Caco-2 (cell line): ENCODE measurements around the gene SIRT3. TPM values are rescaled to one million over a fixed set of nuclear protein-coding genes. Genes with fewer than 3 reads are reported as not detected.

Experiments
- BruUV-seq: library from RNA; stranded (reverse); fragments of 400-500 nt; replicated peaks from 2 replicates; lab custom pipeline; 2021; lab: Mats Ljungman, UMichigan
- CTCF ChIA-PET: fragments of 300-600 bp; sonication (Branson Sonifier 250); formaldehyde crosslinking; loops from one replicate; lab custom pipeline; 2022; ENCODE audit warnings: antibody characterized with exemption; lab: Charles Lee
- POLR2A ChIA-PET: fragments of 300-600 bp; sonication (Branson Sonifier 250); formaldehyde crosslinking; loops from one replicate; lab custom pipeline; 2022; ENCODE audit warnings: antibody characterized with exemption; lab: Charles Lee
- DNase-seq, 2 experiments: peaks; one replicate each; pipeline versions ENCODE4 v3.0.0 to v3.0.0-alpha.2; 2020 to 2022
- H3K27me3 ChIP-seq: replicated peaks from 2 replicates; pipeline ENCODE4 v1.6.0; 2011; ENCODE audit warnings: low read length; ENCODE audit not compliant: control insufficient read depth, insufficient read depth
- H3K36me3 ChIP-seq: 2 replicates; pipeline ENCODE4 v1.5.1; 2011; ENCODE audit warnings: low read length; ENCODE audit not compliant: control insufficient read depth, insufficient read depth
- H3K4me1 ChIP-seq: fragments of 250-450 bp; sonication (Bioruptor Pico); 2 replicates; pipeline ENCODE4 v1.5.1; 2020; ENCODE audit warnings: mild to moderate bottlenecking
- H3K4me3 ChIP-seq: 2 replicates; pipeline ENCODE4 v1.5.1; 2011; ENCODE audit warnings: low read depth, mild to moderate bottlenecking, control low read depth, low read length
- H3K9me3 ChIP-seq: fragments of 250-450 bp; sonication (Bioruptor Pico); 2 replicates; pipeline ENCODE4 v1.5.1; 2020; ENCODE audit warnings: mild to moderate bottlenecking, moderate library complexity
- H3K27ac Mint-ChIP-seq: one replicate; pipeline ENCODE4 v1.8.0; 2022; ENCODE audit warnings: mixed read lengths; ENCODE audit not compliant: unreplicated experiment
- H3K27me3 Mint-ChIP-seq: one replicate; pipeline ENCODE4 v1.8.0; 2022; ENCODE audit warnings: mixed read lengths; ENCODE audit not compliant: insufficient read depth, unreplicated experiment
- H3K36me3 Mint-ChIP-seq: one replicate; pipeline ENCODE4 v1.8.0; 2022; ENCODE audit warnings: mild to moderate bottlenecking, mixed read lengths; ENCODE audit not compliant: insufficient read depth, unreplicated experiment
- H3K4me1 Mint-ChIP-seq: one replicate; pipeline ENCODE4 v1.8.0; 2022; ENCODE audit warnings: low read depth, mixed read lengths; ENCODE audit not compliant: unreplicated experiment
- H3K4me3 Mint-ChIP-seq: one replicate; pipeline ENCODE4 v1.8.0; 2022; ENCODE audit warnings: mild to moderate bottlenecking, moderate library complexity, mixed read lengths; ENCODE audit not compliant: unreplicated experiment
- H3K9me3 Mint-ChIP-seq: one replicate; pipeline ENCODE4 v1.8.0; 2022; ENCODE audit warnings: mixed read lengths; ENCODE audit not compliant: unreplicated experiment
- CTCF ChIP-seq, 2 experiments: fragments of 200-600 bp in 1 of 2; IDR thresholded peaks; 1 replicate in 1 of 2; 2 replicates in 1 of 2; pipeline versions ENCODE4 v1.5.1 to v1.8.0; 2011 to 2022; ENCODE audit warnings: antibody characterized with exemption in 1 of 2, control low read depth in 1 of 2, inconsistent platforms in 1 of 2, low read depth in 1 of 2, low read length in 1 of 2, mild to moderate bottlenecking in 1 of 2, moderate library complexity in 1 of 2; ENCODE audit not compliant: insufficient read depth in 1 of 2, severe bottlenecking in 1 of 2, unreplicated experiment in 1 of 2
- intact Hi-C: fragments of 100-400 bp; cut with micrococcal nuclease; formaldehyde crosslinking; loops from one replicate; pipeline ENCODE4 v1.10.0; 2022; ENCODE audit not compliant: unreplicated experiment
- total RNA-seq: library from RNA; stranded (reverse); gene quantifications from 2 replicates; pipeline ENCODE4 v1.2.3, GENCODE V29; 2022

SIRT3 gene
- total RNA-seq, 1 experiment from 2014 or later: 24.6 TPM

GRCh38 chr11:225734-226453, 10.2 kb downstream of the SIRT3 start:
- ChIA-PET POLR2A (no interaction called here), CTCF (no interaction called here)
- Histone ChIP-seq H3K27me3 (no peaks in the 10 kb centered on the region), H3K4me3 (no peak overlapping the region), H3K36me3 (no peaks in the 10 kb centered on the region), H3K9me3 (no peaks in the 10 kb centered on the region), H3K4me1 (no peaks in the 10 kb centered on the region)
- H3K27me3 Mint-ChIP-seq: no peaks in the 10 kb centered on the region
- intact Hi-C loops: no loop called here
- no peak overlapping the region for H3K27ac Mint-ChIP-seq
- no TSS peak for BruUV-seq
- H3K4me3 Mint-ChIP-seq: no peak overlapping the region
- DNase-seq: no peak
- TF ChIP-seq CTCF (IDR thresholded peaks at IDR 0.05; ENCODE audit: insufficient read depth in 1 of 2, low read depth in 1 of 2, low read length in 1 of 2, severe bottlenecking in 1 of 2, unreplicated experiment in 1 of 2): no peak
- H3K36me3 Mint-ChIP-seq: peaks cover 6% of the 10 kb centered on the region
- H3K4me1 Mint-ChIP-seq: no peaks in the 10 kb centered on the region
- H3K9me3 Mint-ChIP-seq: no peaks in the 10 kb centered on the region

- no peak for DNase-seq
- no peak overlapping the region for H3K4me3 Mint-ChIP-seq
- Histone ChIP-seq H3K27me3 (no peaks in the 10 kb centered on the region), H3K4me3 (no peak overlapping the region), H3K4me1 (no peaks in the 10 kb centered on the region), H3K36me3 (no peaks in the 10 kb centered on the region), H3K9me3 (no peaks in the 10 kb centered on the region)
- H3K4me1 Mint-ChIP-seq: no peaks in the 10 kb centered on the region
- no peaks in the 10 kb centered on the region for H3K9me3 Mint-ChIP-seq
- intact Hi-C loops: no loop called here
- no peak overlapping the region for H3K27ac Mint-ChIP-seq
- ChIA-PET POLR2A (no interaction called here), CTCF (no interaction called here)
- no peak for TF ChIP-seq CTCF (IDR thresholded peaks at IDR 0.05; ENCODE audit: insufficient read depth in 1 of 2, low read depth in 1 of 2, low read length in 1 of 2, severe bottlenecking in 1 of 2, unreplicated experiment in 1 of 2)
- H3K27me3 Mint-ChIP-seq: no peaks in the 10 kb centered on the region
- no TSS peak for BruUV-seq
- H3K36me3 Mint-ChIP-seq: peaks cover 6% of the 10 kb centered on the region
These were observed 11.7 kb downstream of the SIRT3 start for GRCh38 chr11:224424-224823.

- ChIA-PET CTCF (no interaction called here), POLR2A (no interaction called here)
- H3K27ac Mint-ChIP-seq: no peak overlapping the region
- no peaks in the 10 kb centered on the region for H3K27me3 ChIP-seq
- TF ChIP-seq CTCF (IDR thresholded peaks at IDR 0.05; ENCODE audit: insufficient read depth in 1 of 2, low read depth in 1 of 2, low read length in 1 of 2, severe bottlenecking in 1 of 2, unreplicated experiment in 1 of 2): no peak
- no peaks in the 10 kb centered on the region for H3K36me3 ChIP-seq
- no TSS peak for BruUV-seq
- H3K36me3 Mint-ChIP-seq: peaks cover 6% of the 10 kb centered on the region
- no peak for DNase-seq
- no peaks in the 10 kb centered on the region for H3K9me3 ChIP-seq
- no peaks in the 10 kb centered on the region for H3K4me1 ChIP-seq
- no peak overlapping the region for H3K4me3 ChIP-seq
- intact Hi-C loops: no loop called here
- no peaks in the 10 kb centered on the region for H3K4me1 Mint-ChIP-seq
- no peaks in the 10 kb centered on the region for H3K27me3 Mint-ChIP-seq
- no peak overlapping the region for H3K4me3 Mint-ChIP-seq
- H3K9me3 Mint-ChIP-seq: no peaks in the 10 kb centered on the region
These were observed 12.3 kb downstream of the SIRT3 start for GRCh38 chr11:223884-224283.
